ENCODE measurements around the gene MAN2A2.

DNA sequence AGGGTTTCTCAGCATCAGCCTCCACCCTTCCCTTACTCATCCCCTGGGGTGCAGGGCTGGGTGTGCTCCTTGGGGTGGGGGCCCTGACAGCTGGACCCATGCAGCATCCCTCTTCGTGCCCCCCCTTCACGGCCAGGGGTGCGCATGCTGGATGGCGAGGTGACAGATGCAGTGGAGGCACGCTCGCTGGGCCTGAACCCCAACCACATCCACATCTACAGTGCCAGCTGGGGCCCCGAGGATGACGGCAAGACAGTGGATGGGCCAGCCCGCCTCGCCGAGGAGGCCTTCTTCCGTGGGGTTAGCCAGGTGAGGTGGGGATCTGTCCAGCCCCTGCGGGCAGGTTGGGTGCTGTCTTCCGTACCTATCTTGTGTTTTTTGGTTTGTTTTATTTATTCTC, 25.1 kb upstream of the MAN2A2 start:
- TF ChIP-seq, protein P1, sequence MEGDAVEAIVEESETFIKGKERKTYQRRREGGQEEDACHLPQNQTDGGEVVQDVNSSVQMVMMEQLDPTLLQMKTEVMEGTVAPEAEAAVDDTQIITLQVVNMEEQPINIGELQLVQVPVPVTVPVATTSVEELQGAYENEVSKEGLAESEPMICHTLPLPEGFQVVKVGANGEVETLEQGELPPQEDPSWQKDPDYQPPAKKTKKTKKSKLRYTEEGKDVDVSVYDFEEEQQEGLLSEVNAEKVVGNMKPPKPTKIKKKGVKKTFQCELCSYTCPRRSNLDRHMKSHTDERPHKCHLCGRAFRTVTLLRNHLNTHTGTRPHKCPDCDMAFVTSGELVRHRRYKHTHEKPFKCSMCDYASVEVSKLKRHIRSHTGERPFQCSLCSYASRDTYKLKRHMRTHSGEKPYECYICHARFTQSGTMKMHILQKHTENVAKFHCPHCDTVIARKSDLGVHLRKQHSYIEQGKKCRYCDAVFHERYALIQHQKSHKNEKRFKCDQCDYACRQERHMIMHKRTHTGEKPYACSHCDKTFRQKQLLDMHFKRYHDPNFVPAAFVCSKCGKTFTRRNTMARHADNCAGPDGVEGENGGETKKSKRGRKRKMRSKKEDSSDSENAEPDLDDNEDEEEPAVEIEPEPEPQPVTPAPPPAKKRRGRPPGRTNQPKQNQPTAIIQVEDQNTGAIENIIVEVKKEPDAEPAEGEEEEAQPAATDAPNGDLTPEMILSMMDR (IDR thresholded peaks at IDR 0.05 in 4 of 5, conservative IDR thresholded peaks at IDR 0.05 in 1 of 5) = no peak
- no peak for TF ChIP-seq POLR2A (IDR thresholded peaks at IDR 0.05)
